AG09309 (cell line): ENCODE measurements around the gene BCL10.

ENCODE experiments used
- DNase-seq: peaks from one replicate; pipeline ENCODE4 v3.0.0-alpha.2; 2010; ENCODE audit warnings: low read depth
- H3K4me3 ChIP-seq: 2 replicates; pipeline ENCODE4 v1.5.1; 2011; ENCODE audit warnings: mild to moderate bottlenecking, low read depth, low read length, moderate library complexity; ENCODE audit not compliant: control insufficient read depth
- CTCF ChIP-seq: IDR thresholded peaks from 2 replicates; pipeline ENCODE4 v1.5.1; 2011; ENCODE audit warnings: mild to moderate bottlenecking, low read depth, low read length, inconsistent platforms; ENCODE audit not compliant: insufficient read depth, control insufficient read depth; ENCODE audit errors: missing control alignments

The BCL10 gene

GRCh38 chr1:85290826-85291225 is 14.4 kb upstream of the BCL10 start:
- DNase-seq: no peak
- TF ChIP-seq CTCF: no peak
- no peak overlapping the region for H3K4me3 ChIP-seq

- H3K4me3 ChIP-seq: no peak overlapping the region
- no peak for DNase-seq
- no peak for TF ChIP-seq CTCF
These were observed 13.5 kb upstream of the BCL10 start for GRCh38 chr1:85289848-85290335.

- no peak overlapping the region for H3K4me3 ChIP-seq
- DNase-seq: peak; percentile 61
- TF ChIP-seq CTCF: no peak
These were observed 12.9 kb upstream of the BCL10 start for GRCh38 chr1:85289207-85289847.

GRCh38 chr1:85284202-85284601 is 7.8 kb upstream of the BCL10 start:
- H3K4me3 ChIP-seq: no peak overlapping the region
- no peak for DNase-seq
- no peak for TF ChIP-seq CTCF

GRCh38 chr1:85283475-85284199 is 7.2 kb upstream of the BCL10 start:
- DNase-seq: no peak
- H3K4me3 ChIP-seq: no peak overlapping the region
- no peak for TF ChIP-seq CTCF

GRCh38 chr1:85282424-85282823 is 6.0 kb upstream of the BCL10 start:
- no peak for DNase-seq
- TF ChIP-seq CTCF: no peak
- H3K4me3 ChIP-seq: no peak overlapping the region
